NCI-H460 (cell line): ENCODE results near the gene PRSS33. TPM values are rescaled to one million over a fixed set of nuclear protein-coding genes. Genes with fewer than 3 reads are reported as not detected.
A peak's percentile ranks its signal among the peaks of the same experiment; 100 is the strongest.

ENCODE experiments used
- DNase-seq: peaks from one replicate; pipeline ENCODE4 v3.0.0-alpha.2; 2016; ENCODE audit warnings: low read depth; ENCODE audit errors: extremely low read depth
- polyA plus RNA-seq: library from polyadenylated mRNA; depleted of rRNA; stranded (reverse); fragments of >200 nt; gene quantifications from 2 replicates; pipeline ENCODE4 v1.2.3, GENCODE V29; 2014; cell fraction: nucleus; rRNA removed
- total RNA-seq: library from RNA; depleted of rRNA; stranded (reverse); fragments of >200 nt; shearing (Covaris generic); gene quantifications from 2 replicates; pipeline ENCODE4 v1.2.3, GENCODE V29; 2014; rRNA removed

PRSS33 gene
- total RNA-seq = not detected in 2 replicates
- not detected in 2 replicates for polyA plus RNA-seq

GRCh38 chr16:2787406-2787805 lies at the start of gene PRSS33:
TSS of gene PRSS33 (minus strand) at chr16:2787560. CDS start at chr16:2786547, 1,013 bp downstream.
- DNase-seq = no peak

DNA sequence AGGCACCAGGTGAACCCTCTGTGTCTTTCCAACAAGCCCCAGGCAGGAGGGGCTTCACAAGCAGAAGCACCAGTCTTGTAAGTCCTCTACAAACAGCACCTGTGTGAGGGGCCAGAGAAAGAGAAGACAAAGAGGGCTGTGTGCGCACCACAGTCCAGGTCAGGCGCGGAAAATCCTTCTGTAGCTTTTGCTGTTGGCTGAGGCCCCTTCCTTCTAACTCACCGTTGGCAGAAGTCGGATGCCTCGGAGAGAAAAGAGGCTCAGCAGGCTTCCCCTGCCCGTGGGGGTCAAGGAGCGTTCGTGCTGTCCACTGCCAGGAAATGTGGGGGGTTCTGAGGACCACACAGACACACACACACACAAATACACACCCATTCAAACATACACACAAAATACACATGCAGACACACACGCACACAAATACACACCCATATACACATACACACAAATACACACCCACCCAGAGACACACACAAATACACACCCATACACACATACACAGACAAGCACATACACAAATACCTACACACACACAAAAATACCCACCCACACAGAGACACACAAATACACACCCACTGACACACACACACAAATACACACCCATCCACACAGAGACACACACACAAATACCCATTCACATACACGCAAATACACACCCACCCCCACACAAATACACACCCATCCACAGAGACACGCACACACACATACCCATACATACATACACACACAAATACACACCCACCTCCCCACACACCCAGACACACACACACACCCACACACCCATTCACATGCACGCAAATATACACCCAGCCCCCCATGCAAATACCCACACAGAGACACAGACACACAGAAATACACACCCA lies 49.5 kb upstream of the PRSS33 start:
- no peak for DNase-seq

DNA sequence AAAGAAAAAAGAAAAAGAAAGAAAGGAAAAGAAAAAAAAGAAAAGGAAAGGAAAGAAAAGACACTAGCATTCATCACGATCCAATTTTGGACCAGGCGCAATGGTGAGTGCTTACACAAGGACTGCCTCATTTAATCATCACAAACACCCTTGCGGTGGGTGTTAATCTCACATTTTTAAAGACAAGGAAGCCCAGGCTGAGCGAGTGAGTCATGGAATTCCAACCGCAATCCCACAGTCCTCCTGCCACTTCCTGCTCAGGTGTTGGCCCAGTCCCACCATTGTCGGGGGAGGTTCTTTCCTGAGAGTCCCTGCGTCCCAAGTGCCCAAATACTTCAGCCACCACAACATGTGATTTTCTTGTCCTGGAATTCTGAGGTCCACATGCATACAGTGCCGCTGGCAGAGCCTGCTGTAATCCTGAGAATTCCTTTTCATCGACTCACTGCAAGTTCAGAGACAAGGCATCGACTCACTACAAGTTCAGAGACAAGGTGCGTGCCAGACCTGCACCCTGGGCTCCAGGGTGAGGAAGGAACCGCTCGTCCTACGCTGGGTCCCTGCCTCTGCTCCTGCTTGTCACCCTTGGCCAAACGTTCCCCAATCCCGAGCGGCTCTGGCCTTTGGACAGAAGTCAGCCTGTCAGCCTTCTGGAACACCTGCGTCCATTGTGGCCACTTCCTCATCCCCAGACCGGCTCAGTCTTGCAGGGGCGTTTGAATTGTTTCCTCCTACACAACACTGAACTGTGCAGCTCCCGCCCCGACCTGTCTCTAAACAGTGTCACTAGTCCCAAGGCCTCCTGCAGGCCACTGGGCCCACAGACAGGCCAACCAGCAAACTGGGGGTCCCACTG lies 48.5 kb upstream of the PRSS33 start:
- no peak for DNase-seq

DNA sequence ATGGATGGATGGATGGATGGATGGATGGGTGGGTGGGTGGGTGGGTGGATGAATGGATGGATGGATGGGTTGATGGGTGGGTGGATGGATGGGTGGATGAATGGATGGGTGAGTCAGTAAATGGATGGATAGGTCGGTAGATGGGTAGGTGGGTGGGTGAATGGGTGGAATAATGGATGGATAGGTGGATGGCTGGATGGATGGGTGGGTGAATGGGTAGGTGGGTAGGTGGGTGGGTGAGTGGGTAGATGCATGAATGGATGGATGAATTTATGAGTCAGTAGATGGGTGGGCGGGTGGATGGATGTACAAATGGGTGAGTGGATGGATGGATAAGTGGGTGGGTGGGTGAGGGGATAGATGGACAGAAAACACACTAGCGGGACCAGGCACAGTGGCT lies 47.6 kb upstream of the PRSS33 start:
- DNase-seq = no peak

- no peak for DNase-seq
Observed at GRCh38 chr16:2833776-2834175, 46.4 kb upstream of the PRSS33 start.

DNA sequence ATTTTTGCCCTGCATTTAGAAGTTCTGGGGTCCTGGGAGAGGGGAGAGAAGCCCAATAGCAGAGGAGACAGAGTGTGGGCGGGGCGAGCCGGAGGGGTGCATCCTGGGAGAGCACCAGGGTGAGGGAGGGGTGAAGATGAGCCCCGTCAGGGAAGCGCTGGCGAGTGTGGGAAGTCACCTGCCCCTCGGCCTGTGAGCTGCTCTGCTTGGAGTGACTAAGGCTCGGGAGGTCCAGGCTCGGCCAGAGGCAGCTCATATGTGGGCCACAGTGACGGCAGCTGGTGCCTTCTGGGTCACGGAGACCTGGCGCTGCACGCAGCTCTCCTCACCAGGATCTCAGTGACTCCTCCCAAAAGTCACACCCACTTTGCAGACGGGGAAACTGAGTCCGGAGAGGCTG lies 43.8 kb upstream of the PRSS33 start:
- DNase-seq = no peak

DNA sequence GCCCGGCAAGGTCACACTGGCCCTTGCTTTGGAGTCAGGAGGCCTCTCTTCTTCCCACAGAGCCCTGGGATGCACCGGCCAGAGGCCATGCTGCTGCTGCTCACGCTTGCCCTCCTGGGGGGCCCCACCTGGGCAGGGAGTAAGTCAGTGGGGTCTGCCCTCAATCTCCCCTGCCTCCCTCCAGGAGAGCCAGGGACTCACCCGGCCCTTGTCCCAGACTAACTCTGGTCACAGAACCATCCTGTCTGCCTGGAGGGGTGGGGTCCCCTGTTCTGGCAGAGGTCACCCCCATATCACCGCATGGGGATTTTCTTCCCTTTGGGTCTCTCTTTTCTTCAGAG lies 43.0 kb upstream of the PRSS33 start:
- DNase-seq = no peak

GRCh38 chr16:2829501-2830354 lies 42.4 kb upstream of the PRSS33 start, which contains the start of gene ZG16B:
TSS of gene ZG16B (plus strand) at chr16:2830303. CDS start at chr16:2830442, 139 bp downstream.
- DNase-seq = peak; percentile 37

DNA sequence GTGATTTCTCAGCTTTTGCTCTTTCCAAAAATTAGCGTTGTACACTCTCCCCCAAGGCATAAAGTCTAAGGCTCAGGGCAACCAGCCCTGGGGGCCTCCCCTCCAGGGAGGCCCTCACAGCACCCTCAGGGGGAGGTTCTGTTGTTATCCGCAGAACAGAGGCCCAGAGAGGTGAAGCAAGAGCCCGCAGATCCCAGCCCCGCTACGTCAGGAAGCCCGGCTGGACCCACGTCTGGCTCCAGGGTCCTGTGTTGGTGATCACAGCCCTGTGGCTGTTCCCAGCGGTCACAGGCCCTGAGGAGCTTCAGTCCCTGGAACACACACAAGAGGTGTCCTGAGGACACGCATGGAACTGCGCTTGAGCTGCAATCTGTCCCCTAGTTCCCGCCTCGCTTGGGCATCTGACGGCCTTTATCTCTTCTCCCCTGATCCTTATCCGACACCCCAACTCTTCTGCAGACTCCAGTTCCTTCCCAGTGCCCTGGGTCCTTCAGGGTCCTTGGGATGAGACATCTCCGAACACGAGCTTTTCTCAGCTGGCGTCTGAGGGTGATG lies 41.6 kb upstream of the PRSS33 start:
- DNase-seq = no peak

GRCh38 chr16:2828521-2828840 lies 41.1 kb upstream of the PRSS33 start:
- no peak for DNase-seq

GRCh38 chr16:2827831-2828520 lies 40.6 kb upstream of the PRSS33 start:
- DNase-seq = no peak

DNA sequence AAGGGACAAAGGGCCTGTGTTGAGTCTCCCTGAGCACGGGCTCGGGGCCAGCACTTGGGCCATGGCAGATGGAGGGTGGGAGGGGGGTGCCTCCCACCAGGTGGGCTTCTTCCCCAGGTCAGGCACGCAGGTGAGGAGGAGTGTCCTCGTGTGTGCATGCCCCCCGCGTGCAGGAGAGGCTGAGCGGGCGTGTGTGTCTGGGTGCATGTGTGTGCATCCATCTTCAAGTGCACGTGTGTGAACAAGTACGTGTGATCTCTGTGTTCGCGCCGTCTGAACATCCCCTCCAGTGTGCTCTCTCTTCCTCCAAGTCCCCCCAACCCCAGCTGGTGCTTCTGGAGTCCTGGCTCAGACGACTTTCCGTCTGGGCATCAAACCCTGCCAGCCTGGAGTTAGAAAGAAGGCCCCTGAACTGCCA lies 40.0 kb upstream of the PRSS33 start:
- DNase-seq = no peak

DNA sequence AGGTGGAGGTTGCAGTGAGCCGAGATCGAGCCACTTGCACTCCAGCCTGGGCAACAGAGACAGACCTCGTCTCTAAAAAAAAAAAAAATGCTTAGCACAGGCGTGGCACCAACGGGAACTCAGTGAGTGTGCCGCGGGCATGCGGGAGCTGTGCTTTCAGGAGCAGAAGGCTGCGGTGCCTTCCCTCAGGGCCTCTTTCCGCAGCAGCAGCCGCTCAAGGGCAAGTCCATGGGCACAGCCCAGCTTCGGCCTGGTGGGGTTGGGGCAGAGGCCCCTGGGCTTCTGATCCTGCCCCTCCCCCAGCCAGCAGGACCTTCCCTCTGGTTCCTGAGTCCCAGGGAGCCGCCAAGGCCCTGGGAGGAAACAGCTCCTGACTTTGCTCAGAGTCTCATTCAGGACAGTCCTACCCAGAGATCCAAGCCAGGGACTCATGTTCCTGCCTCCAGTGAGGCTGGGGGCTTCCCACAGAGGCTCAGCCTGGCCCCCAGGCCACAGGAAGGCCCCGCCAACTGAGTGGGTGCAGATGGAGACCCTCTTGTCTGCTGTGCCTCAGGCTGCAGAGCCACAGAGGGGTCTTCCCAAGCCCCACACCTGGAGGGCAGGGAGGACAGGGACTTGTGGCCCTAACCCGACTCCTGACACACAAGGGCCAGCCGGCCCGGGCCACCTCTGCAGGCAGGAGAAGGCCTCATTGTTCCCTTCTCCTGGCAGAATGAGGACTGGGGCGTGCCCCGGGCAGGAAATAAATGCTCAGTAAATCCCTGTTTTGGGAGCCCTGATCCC lies 39.4 kb upstream of the PRSS33 start:
- DNase-seq = no peak

DNA sequence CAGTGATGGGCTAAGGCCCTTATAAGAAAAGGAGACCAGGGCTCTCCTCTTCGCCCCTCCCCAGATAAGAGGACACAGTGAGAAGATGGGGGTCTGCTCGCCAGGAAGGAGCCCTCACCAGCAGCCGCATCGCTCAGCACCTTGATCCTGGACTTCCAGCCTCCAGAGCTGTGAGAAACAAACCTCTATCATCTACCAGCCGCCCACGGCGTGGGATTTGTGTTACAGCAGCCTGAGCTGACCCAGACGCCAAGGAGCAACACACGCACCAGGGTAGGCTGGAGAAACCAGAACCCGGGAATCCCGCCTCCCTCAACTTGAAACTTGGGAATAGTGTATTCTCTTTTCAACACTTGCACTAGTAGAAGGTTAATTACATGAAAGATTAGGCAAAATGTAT lies 38.5 kb upstream of the PRSS33 start:
- DNase-seq = no peak

- DNase-seq = no peak
Observed at GRCh38 chr16:2825049-2825742, 37.8 kb upstream of the PRSS33 start.

DNA sequence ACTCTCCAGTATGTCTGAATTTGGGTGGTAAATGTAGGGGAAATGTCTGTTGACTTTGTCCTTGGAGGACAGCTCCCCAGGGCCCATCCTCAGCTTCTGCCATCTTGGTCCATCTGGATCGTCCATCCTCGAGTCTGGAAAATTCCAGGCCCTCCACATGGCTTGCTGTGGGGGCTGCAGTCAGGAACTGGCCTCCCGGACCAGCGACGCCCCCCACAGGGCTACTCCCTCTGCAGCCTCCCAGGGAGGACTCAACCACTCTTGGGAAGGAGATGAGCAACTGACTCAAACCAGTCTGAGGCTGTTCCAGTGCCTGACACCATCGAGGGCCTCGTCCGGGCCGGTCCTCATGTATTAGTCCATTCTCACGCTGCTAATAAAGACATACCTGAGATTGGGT lies 37.3 kb upstream of the PRSS33 start:
- no peak for DNase-seq

- no peak for DNase-seq
Observed at GRCh38 chr16:2822496-2822895, 35.1 kb upstream of the PRSS33 start.

- no peak for DNase-seq
Observed at GRCh38 chr16:2822158-2822495, 34.8 kb upstream of the PRSS33 start.
